C4-2B (cell line): ENCODE measurements around the gene LDAF1.

Source experiments
- H3K27ac ChIP-seq: fragments of 450-650 bp; 2 replicates; pipeline ENCODE4 v1.5.1; 2017
- CTCF ChIP-seq: fragments of 450-650 bp; conservative IDR thresholded peaks from 2 replicates; pipeline ENCODE4 v1.5.1; 2017; ENCODE audit warnings: mild to moderate bottlenecking
- ZFX ChIP-seq: fragments of 450-650 bp; IDR thresholded peaks from 2 replicates; pipeline ENCODE4 v1.6.1; 2017

LDAF1 gene

GRCh38 chr16:21203155-21203797, 44.8 kb downstream of the LDAF1 start:
- H3K27ac ChIP-seq = no peak overlapping the region
- TF ChIP-seq CTCF (no peak), ZFX (no peak)

DNA sequence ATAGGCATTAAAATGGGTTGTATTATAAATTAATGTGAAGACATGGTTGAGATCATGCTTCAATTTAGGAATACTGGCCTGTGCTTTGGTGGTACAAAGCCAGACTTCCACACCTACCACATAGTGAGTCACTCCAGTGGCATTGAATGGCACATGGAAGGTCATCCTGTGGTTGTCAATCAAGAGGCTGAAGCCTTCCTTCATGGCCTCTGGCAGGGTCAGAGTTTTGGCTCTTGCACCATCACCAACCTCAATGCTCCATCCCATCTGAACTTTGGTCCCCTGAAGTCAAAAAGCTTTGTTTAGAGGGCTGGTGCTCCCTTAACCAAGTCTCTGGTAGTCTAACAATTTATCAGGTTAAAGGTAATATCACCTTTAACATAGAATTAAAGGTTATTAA, 46.8 kb downstream of the LDAF1 start:
- no peak overlapping the region for H3K27ac ChIP-seq
- TF ChIP-seq ZFX (no peak), CTCF (no peak)

DNA sequence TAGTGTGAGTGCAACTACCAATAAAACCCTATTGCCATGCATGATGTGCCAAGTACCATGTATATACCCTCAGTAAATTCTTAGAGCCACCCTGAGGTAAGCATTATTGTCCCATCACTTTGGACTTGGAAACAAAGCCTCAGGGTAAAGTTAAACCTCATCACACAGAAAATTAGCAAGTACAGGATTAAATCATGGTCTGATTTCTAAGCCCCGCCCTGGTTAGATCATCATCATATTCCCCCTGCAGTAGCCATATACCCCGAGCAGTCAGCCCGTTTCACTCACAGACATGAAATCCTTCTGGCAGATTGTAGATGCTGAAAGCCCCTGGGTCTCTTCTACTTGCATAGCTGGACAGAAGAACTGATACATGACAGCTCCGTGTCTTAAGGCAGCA, 48.1 kb downstream of the LDAF1 start:
- TF ChIP-seq CTCF (no peak), ZFX (no peak)

DNA sequence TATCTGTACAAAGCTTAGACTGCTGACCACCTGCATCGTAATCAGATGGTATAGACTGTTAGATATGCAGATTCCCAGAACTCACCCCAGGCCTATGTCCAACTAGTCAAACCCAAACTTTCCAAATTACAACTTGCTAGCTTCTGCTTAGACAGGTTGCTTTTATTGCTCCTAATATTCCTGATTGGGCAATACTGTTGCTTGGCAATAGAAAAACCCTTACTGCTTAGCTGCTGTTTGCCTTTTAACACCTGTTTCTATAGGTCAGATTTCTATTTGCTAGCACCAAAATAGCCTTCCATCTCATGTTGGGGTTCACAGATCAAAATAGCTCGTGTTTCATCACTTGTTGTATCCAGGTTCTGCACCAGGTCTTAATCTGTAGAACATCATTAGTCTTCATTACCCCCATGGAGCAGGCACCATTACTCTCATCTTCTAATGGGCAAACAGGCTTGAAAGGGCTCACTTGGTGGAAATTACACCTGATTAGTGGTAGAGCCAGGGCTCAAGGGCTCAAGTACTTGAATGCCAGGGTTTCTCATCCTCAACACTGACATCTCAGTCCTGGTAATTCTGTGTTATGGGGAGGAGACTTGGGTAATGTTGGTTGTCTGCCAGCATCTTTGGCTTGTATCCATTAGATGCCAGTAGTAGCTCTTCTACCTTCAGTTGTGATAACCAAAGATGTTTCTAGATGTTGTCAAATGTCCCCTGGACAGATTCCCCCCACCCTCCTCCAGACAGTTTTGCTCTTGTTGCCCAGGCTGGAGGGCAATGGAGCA, 50.2 kb downstream of the LDAF1 start:
- no peak for TF ChIP-seq ZFX
- no peak for TF ChIP-seq CTCF
- no peak overlapping the region for H3K27ac ChIP-seq

More for the DNA sequence above, 48.1 kb downstream of the LDAF1 start:
- no peak overlapping the region for H3K27ac ChIP-seq

DNA sequence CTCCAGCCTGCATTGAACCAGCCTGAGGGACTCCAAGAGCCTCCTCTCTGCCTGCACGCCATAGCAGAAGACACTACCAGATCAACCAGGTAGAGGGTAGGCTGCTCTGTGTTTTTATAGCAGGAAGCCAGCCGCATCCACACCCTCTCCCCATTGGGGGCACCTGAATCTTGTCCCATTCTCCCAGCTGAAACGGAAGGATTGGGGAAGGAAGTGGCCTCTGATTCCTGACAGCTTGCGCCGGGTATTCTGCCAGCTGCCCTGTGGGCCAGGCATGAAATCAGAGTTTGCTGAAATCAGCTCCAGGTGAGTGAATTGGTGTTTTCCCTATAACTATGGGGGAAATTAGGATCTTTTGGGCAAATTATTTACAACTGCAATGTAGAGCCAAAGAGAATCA, 53.0 kb downstream of the LDAF1 start, which contains the start of gene ZP2:
Gene ZP2 (minus strand): TSS at position 89 of the 400 bp plus-strand sequence. CDS start 27 bp downstream, at position 62.
- no peak within 1 kb of the TSS for H3K27ac ChIP-seq
- TF ChIP-seq CTCF (no peak), ZFX (no peak)

DNA sequence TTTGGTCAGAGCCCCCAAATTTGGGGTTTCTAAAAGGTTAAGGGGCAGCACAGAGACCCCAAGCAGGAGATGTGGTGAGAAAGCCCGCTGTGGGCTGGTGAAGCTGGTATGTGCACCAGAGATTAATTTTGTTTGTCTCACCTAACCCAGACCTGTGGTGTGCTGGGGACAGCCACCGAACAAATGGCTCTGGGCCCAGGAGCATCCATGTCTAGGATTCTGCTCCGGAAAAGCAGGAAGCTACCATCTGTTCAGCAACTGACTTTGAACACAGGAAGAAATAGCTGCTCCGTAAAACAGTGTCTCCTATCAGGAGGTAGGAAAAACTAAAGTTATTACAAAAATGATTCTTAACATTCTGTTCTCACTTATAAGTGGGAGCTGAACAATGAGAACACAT, 55.6 kb downstream of the LDAF1 start:
- no peak overlapping the region for H3K27ac ChIP-seq
- TF ChIP-seq CTCF = no peak
- TF ChIP-seq ZFX = no peak

DNA sequence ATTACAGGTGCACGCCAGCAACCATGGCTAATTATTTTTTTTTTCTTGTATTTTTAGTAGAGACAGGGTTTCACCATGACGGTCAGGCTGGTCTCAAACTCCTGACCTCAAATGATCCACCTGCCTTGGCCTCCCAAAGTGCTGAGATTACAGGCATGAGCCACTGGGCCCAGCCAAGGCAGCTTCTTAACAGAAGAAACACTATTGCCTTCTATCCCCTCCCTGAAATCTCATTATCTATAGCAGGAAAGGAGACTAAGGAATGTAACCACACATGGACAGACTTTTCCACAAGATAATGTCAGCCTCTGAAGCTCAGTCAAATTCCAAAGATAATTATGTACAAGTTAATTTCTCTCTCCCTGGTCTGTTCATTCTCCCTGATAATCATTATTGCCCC, 58.6 kb downstream of the LDAF1 start:
- no peak for TF ChIP-seq ZFX
- no peak for TF ChIP-seq CTCF
- no peak overlapping the region for H3K27ac ChIP-seq
